ENCODE measurements around the gene CERT1.
"Not testable (repeated sequence)": the region's sequence is repeated elsewhere in the genome, so short reads cannot be mapped to it uniquely, and the experiment has no call there.

Gene CERT1

DNA sequence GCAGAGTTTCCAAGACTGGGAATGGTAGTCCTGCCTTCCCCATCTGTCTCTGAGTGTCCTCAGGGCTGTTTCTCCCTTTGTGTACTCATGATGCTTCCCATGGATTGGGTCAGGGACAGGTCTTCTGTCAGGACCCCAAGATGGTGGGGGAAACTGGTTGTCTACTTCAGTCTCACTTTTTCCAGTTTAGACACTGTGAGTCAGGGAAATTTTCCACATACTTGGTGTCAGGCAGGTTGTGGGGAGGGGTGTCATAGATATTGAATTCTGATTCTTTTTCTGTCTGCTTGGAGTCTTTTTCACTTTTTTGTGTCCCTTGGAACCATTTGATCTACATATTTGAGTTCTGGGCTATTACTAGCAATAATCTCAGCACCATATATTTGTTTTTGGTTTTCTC, 10.6 kb upstream of the CERT1 start:
- DNase-seq, result no peak

DNA sequence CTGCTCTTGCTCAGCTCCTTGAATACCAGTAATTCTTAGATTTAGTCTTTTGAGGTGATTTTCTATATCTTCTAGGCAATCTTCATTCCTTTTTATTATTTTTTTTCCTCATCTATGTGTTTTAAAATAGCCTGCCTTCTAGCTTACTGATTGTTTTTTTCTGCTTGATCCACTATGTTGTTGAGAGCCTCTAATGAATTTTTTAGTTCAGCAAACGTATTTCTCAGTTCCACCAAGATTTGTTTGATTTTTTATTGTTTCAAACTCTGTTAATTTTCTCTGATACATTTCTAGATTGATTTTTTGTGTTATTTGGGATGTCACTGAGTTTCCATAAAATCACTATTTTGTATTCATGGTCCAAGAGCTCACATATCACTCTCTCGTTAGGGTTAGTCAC, 9.8 kb upstream of the CERT1 start:
- DNase-seq, result no peak

DNA sequence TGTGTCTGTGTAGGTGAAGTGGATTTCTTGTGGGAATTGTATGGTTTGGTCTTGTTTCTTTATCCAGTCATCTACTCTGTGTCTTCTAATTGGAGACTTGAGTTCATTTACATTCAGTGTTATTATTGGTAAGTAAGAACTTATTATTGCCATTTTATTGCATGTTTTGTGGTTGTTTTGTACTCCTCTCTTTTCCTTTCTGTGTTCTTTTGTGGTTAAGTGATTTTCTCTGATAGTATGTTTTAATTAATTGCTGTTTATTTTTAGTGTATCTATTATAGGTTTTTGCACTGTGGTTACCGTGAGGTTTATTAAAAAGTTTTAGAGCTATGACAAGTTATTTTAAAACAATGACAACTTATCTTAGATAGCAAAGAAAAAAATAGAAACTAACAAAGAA, 8.3 kb upstream of the CERT1 start:
- no peak for DNase-seq

DNA sequence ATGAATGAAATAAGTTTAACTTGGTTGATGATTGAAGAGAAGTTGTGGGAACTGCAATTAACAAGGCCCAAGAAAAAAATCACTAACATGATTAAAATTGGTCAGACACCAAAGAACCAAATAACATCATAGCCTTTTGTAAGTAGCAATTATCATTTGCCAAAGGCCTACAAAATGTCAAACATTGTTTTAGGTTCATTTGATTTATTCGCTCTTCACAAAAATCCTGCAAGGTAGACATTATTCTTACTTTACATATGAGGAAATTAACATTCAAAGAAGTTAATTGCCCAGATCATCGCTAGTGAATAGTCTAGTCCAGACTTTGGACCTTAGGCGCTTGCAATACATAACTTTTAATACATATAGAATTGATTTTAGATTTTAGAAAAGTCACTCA, 2.9 kb upstream of the CERT1 start:
- no peak for DNase-seq

DNA sequence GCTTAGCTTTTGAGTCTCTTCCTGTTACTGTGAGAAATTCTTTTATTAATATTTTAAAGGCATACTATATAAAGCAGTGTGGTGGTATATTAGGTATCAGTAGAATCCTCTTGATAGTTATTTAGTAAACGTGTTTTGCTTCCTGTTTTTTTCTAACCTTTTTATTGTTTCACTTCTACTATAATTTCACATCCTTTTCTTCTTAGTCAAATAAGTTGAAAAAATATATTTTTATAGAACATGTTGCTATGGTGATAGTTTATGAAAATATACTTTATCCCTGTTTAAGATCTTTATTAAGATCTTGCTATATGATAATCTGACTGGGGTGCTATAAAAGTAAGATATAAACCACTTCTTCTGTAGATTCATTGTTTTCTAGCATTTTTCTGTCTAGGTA, 2.4 kb upstream of the CERT1 start:
- no peak for DNase-seq

DNA sequence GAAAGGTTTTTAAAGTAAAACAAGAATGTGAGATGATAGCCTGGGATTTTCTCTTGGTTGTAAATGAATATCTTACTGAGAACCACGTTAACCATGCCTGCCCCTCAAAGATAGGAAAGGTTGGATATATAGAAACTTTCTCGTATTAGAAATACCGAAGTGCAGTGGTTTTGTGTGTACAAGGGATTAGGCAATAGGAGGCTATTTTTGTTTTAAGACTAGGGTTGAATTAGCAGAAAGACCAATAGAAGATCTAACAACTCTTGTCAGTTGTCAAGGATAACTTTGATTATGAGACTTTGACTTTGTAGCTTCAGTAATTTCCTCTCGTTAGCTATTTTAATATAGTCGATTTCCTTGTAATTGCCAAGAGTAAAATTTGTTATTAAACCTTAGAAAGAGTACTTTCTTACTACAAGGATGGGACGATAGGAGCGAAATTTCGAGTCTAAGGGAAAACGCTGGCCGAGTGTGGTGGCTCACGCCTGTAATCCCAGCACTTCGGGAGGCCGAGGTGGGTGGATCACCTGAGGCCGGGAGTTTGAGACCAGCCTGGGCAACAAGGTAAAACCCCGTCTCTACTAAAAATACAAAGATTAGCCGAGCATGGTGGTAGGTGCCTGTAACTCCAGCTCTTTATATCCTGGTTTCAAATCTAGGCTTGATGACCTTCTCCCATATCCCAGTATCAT, 1.1 kb upstream of the CERT1 start:
- no peak for DNase-seq

DNA sequence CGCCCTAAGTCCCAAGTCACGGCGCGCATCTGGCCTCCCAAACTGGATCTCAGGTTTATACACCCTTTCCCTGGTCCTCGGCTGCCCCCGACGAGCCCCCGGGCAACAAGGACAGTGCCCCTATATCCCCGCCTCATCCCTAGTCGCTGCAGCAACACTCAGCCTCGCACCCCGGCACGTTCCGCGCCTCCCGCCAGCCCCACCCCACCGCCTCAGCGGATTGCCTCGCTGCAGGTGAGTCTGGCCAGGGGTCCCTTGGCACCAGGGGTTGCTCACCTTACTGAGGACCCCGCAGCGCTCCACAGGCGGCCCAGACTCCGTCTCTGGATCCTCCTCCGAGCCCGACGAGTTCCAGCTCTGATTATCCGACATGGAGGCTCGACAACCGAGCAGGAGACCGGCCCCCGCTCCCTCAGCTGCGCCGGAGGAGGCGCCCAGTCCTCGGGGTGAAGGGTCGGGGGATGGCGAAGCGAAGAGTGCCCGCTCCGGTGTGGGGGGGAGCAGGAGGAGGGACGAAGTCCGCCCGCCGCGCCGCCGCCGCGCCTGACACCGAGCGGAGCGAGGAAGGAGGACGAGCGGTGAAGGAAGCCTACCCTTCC, 494 bp downstream of the CERT1 start:
- no peak for DNase-seq

DNA sequence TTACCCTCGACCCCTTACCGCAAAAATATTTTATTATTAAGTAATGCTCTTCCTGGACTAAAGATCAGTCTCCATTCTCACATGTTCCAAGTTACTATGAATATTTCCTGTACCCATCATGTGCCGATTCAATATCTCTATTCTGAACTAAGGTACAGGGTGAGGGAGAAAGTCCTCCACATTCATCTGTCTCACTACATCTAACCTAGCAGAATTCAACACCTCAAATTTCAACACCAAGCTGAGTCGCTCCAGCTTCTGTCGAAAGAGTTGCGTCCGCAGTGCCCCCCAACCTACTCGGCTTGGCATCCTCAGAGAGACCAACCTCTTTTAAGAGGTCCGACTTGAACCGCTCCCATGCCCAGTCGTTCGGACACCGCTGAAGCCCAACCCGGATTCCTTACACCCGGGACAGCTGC, 1.0 kb downstream of the CERT1 start:
- DNase-seq, result no peak

DNA sequence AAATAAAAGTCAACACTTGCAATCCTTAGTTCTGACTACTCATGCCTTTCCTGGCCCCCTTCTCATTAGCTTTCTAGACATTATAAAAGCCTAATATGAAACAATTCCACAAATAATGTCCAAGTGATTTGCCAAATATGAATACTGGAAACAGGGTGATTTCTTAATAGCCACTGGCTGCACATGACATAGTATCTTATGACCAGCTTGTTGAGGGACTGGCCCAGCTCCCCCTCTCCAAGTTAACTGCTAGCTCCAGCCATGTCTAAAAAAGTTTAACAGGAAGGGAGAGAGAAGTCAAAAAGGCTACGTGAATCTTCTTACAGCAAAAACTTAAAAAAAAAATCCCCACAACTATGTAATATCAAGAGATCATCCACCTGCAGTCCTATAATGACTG, 1.5 kb downstream of the CERT1 start:
- DNase-seq, result no peak

DNA sequence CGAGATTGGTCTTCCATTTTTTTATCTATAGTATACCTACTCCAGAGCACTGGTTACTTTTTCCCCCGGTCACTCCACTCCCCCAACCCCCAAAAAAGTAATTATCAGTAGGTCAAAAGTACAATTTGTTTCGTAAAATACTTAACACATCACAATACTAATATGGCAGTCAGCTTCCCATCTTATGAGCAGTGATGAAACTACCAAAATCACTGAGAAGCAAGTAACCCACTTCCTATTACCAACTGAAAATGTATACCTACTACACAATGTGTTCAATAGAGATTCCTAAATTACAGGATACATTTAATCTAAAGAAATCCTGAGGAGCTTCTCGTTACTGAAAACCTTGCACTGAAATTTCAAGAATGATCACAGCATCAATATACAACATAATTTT, 1.9 kb downstream of the CERT1 start:
- DNase-seq, result no peak

DNA sequence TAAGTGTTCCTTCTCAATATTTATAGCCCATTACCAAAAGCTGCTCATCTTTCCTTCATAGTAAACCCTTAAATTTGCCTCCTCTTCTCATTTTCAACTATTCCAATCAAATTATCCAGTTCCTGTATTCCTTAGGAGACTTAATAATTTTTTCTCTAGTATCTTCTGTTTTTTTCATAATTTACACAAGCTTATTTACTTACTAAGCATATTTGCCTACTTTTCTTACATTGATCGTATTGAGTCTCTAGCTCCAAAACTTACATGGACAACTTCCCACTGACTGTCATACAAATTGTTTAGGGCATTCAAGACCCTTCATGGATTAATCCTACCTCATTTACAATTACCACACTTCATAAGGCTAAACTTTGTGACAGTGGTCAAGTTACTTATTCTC, 3.6 kb downstream of the CERT1 start:
- DNase-seq, result no peak

DNA sequence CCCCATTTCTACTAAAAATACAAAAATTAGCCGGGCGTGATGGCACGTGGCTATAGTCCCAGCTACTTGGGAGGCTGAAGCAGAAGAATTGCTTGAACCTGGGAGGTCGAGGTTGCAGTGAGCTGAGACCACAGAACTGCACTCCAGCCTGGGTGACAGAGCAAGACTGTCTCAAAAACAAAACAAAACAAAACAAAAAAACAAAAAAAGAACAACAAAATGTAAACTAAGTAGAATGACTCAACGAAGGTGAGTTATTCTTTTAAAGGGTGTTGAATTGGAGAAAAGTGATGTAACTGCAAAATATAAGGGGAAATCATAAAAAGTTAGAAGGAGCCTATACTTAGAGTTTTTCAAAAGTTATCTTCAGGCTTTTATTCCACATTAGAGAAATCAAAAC, 6.3 kb downstream of the CERT1 start:
- DNase-seq, result not testable (repeated sequence)

DNA sequence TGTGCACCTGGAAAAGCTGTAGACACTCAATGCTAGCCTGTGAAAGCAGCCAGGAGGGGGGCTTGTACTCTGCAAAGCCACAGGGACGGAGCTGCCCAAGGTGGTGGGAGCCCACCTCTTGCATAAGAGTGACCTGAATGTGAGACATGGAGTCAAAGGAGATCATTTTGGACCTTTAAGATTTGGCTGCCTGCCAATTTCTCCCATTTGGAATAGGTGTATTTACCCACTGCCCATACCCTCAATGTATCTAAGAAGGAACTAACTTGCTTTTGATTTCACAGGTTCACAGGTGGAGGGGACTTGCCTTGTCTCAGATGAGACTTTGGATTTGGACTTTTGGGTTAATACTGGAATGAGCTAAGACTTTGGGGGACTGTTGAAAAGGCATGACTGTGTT, 12.6 kb downstream of the CERT1 start:
- not testable (repeated sequence) for DNase-seq

DNA sequence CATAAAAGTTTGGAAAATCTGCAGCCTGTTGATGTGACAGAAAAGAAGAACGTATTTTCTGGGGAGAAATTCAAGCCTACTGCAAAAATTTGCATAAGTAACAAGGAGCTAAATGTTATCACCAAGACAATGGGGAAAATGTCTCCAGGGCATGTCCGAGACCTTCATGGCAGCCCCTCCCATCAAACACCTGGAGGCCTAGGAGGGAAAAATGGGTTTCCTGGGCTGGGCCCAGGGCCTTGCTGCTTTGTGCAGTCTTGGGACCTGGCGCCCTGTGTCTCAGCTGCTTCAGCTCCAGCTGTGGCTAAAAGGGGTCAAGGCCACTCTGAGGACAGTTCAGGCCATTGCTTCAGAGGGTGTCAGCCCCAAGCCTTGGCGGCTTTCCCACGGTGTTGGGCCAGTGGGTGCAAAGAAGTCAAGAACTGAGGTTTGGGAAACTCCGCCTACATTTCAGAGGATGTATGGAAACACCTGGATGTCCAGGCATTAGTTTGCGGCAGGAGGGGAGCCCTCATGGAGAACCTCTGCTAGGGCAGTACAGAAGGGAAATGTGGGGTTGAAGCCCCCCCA, 13.1 kb downstream of the CERT1 start:
- no peak for DNase-seq

DNA sequence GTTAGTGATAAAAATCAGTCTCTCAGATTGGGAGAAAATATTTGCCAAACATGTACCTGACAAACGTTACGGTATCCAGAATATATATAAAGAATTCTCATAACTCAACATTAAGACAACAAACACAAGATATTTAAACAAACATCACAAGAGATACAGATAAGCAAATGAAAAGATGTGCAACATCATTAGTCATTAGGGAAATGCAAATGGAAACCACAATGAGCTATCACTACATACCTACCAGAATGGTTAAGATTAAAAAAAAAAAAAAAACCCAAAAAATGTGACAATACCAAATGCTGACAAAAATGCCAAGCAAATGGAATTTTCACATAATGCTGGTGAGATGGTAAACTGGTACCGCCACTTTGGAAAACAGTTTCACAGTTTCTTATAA, 15.4 kb downstream of the CERT1 start:
- no peak for DNase-seq

DNA sequence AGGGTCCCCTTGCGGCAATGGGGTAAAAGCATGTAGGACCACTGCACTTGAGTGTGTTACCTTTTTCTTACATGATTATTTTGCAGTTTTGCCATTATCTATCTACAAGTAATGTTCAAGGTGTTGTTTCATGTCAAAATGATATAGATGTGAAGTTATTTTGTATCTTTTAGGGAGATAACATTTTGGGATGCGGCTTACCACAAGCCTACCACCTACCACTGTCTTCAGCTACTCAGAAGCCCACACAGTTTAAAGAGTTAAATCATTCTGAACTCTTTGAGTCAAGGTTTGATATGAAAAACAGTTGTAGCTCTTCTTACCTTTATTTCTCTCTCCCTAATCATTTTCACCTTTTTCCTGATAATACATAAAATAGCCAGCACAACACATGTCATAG, 19.8 kb downstream of the CERT1 start:
- DNase-seq, result no peak

DNA sequence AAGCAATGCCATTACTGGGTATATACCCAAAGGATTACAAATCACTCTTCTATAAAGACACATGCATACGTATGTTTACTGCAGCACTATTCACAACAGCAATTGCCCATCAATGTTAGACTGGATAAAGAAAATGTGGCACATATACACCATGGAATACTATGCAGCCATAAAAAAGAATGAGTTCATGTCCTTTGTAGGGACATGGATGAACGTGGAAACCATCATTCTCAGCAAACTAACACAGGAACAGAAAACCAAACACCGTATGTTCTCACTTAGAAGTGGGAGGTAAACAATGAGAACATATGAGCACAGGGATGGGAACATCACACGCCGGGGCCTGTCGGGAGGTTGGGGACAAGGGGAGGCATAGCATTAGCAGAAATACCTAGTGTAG, 21.6 kb downstream of the CERT1 start:
- not testable (repeated sequence) for DNase-seq

DNA sequence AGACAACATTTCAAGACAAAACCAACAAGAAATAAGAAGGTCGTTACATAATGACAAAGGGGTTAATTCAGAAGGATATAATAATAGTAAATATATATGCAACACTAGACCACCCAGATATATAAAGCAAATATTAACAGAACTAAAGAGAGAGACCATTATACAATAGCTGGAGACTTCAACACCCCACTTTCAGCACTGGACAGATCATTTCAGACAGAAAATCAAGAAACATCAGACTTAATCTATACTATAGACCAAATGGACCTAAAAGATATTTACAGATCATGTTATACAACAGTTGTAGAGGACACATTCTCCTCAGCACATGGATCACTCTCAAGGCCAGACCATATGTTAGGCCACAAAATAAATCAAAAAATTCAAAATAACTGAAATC, 26.8 kb downstream of the CERT1 start:
- DNase-seq, result no peak

DNA sequence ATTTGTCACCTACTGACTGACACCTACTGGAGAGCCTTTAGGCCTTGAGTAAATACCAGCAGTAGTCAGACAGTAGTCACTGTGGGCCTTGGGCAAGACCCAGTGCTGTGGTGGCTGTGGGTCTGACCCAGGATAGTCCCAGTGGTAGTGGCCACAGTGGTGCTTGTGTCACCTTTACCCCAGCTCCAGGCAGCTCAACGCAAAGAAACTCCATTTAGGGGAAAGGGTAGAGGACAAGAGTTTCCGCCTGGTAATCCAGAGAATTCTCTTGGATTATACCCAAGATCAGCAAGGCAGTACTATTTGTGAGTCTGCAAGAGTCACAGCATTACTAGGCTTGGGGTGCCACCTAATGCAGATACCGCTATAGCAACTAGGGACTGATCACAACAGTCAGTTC, 28.9 kb downstream of the CERT1 start:
- no peak for DNase-seq

DNA sequence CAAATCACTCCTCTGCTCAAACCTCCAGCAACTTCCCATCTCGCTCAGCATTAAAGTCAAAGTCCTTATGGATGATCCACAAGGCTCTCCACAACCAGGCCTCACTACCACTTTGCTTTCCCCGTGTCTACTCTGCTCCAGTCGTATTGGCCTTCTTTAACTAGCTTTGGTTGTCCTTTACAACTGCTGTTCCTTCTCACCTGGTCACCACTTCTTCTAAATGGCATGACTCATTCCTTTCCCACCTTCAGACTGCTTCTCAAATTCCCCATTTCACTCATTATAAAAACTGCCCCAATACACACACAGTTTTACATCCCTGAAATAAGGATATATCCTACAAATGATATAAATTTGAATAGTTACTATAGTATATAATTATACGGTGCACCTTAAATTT, 30.4 kb downstream of the CERT1 start:
- no peak for DNase-seq

DNA sequence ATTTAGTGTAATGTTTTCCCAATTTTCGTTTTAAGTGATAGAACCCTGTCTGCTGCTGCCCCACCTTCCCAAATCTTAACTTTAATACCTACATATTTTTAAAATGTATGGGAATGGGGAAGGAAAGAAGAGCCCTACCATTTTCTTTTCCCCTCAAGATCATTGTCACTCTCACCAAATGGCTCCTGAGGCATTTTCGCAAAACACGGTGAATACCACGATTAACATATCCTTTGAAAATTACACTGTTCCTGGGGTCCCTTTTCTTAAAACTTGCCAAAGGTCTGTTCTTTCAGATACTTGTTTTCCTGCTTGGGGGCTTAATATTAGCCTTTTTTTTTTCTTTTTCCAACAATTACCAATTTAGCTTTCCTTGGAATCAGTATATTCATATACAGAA, 36.1 kb downstream of the CERT1 start:
- DNase-seq, result no peak

DNA sequence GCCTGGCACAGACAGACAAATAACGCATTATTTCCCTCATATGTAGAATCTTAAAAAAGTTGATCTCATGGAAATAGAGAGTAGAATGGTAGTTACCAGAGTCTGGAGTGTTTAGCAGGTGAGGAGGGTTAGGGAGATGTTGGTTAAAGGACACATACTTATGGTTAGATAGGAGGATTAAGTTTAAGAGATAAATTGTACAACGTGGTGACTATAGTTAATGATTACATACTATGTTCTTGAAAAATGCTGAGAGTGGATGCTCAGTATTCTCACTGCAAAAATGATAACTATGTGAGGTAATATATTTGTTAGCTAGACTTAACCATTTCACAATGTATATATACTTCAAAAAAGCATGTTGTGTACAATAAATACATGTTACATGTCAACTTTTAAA, 38.0 kb downstream of the CERT1 start:
- DNase-seq, result no peak

DNA sequence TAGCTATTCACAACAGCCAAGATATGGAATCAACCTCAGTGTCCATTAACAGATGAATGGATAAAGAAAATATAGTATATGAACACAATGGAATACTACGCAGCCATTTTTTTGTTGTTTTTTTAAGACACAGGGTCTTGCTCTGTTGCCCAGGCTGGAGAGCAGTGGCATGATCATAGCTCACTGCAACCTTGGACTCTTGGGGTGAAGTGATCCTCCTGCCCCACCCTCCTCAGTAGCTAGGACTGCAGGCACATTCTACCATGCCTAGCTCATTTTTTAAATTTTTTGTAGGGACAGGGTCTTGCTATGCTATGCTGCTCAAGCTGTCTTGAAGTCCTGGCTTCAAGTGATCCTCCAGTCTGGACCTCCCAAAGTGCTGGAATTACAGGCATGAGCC, 38.5 kb downstream of the CERT1 start:
- no peak for DNase-seq

DNA sequence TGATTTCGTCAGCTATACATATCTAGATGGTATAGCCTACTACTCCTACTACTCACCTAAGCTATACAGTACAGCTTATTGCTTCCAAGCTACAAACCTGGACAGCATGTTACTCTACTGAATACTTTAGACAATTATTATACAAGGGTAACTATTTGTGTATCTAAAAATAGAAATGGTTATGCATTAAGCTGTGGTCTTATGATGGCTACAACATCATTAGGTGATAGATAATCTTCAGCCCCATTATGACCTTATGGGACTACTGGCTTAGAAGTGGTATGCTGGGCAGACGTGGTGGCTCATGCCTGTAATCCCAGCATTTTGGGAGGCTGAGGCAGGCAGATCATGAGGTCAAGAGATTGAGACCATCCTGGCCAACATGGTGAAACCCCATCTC, 40.2 kb downstream of the CERT1 start:
- DNase-seq, result no peak

DNA sequence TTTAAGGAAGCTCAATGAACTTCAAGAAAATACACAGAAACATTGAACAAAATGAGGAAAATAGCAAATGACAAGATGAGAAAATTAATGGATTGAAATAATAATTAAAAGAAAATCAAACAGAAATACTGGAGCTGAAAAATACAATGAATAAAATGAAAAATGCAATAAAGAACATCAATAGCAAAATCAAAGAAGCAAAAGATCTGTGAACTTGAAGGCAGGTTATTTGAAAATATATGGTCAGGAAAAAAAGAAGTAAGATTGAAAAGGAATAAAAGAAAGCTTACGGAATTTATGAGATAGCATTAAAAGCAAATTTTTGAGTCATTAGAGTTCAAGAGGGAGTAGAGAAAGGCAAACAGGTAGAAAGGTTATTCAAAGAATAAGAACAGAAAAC, 42.4 kb downstream of the CERT1 start:
- no peak for DNase-seq

Data from NCI-H1417 treated with DMSO at 0.1 percent for 48 hours (cell line).